Liver (tissue), 9 donors: ENCODE results near the gene DUSP10. TPM values are rescaled to one million over a fixed set of nuclear protein-coding genes. Genes with fewer than 3 reads are reported as not detected.

Experiments
- DNase-seq: peaks from one replicate; pipeline ENCODE4 v3.0.0-alpha.2; 2017; ENCODE audit warnings: low spot score
- H3K27ac ChIP-seq, 2 donors: one replicate each; pipeline ENCODE4 v1.7.0; 2013; ENCODE audit warnings: inconsistent platforms in 2 of 2, low read length in 2 of 2, control low read depth in 1 of 2, low read depth in 1 of 2, mild to moderate bottlenecking in 1 of 2
- H3K27me3 ChIP-seq, 4 donors: one replicate each; pipeline versions ENCODE4 v1.6.1 to v1.7.0; 2013; ENCODE audit warnings: low read length in 3 of 4, inconsistent platforms in 1 of 4, mild to moderate bottlenecking in 1 of 4, moderate library complexity in 1 of 4; ENCODE audit not compliant: control insufficient read depth in 4 of 4, insufficient read depth in 4 of 4
- H3K36me3 ChIP-seq, 4 donors: one replicate each; pipeline versions ENCODE4 v1.6.1 to v1.7.0; 2013; ENCODE audit warnings: low read length in 3 of 4, mild to moderate bottlenecking in 3 of 4, low read depth in 1 of 4, moderate library complexity in 1 of 4; ENCODE audit not compliant: control insufficient read depth in 4 of 4, insufficient read depth in 3 of 4
- H3K4me1 ChIP-seq, 4 donors: one replicate each; pipeline versions ENCODE4 v1.6.1 to v1.7.0; 2013; ENCODE audit warnings: low read length in 3 of 4, mild to moderate bottlenecking in 3 of 4, moderate library complexity in 1 of 4; ENCODE audit not compliant: control insufficient read depth in 4 of 4, insufficient read depth in 4 of 4
- H3K4me3 ChIP-seq, 3 donors: one replicate each; pipeline versions ENCODE4 v1.6.1 to v1.7.0; 2013; ENCODE audit warnings: low read length in 3 of 3, control low read depth in 1 of 3, low read depth in 1 of 3, mild to moderate bottlenecking in 1 of 3
- H3K9ac ChIP-seq, 2 donors: one replicate each; pipeline ENCODE4 v1.7.0; 2013; ENCODE audit warnings: low read length in 2 of 2, mild to moderate bottlenecking in 2 of 2, moderate library complexity in 2 of 2, control low read depth in 1 of 2, low read depth in 1 of 2
- H3K9me3 ChIP-seq, 4 donors: one replicate each; pipeline versions ENCODE4 v1.6.1 to v1.7.0; 2013; ENCODE audit warnings: low read length in 3 of 4; ENCODE audit not compliant: control insufficient read depth in 4 of 4
- EGR1 ChIP-seq, 2 donors: IDR thresholded peaks; 2 replicates each; pipeline ENCODE4 v1.6.1; 2016 to 2018; ENCODE audit warnings: antibody characterized with exemption in 2 of 2, low read depth in 2 of 2
- FOXA1 ChIP-seq: IDR thresholded peaks from 2 replicates; pipeline ENCODE4 v1.6.1; 2016; ENCODE audit warnings: antibody characterized with exemption
- FOXA2 ChIP-seq: IDR thresholded peaks from 2 replicates; pipeline ENCODE4 v1.6.1; 2016; ENCODE audit warnings: antibody characterized with exemption
- GABPA ChIP-seq, 2 donors: IDR thresholded peaks in 1 of 2; conservative IDR thresholded peaks in 1 of 2; 2 replicates each; pipeline ENCODE4 v1.6.1; 2016; ENCODE audit warnings: antibody characterized with exemption in 2 of 2, mild to moderate bottlenecking in 1 of 2, moderate library complexity in 1 of 2
- HNF4A ChIP-seq, 2 donors: conservative IDR thresholded peaks; 2 replicates each; pipeline ENCODE4 v1.6.1; 2016; ENCODE audit warnings: antibody characterized with exemption in 2 of 2, mild to moderate bottlenecking in 2 of 2
- HNF4G ChIP-seq: IDR thresholded peaks from 2 replicates; pipeline ENCODE4 v1.6.1; 2016; ENCODE audit warnings: antibody characterized with exemption
- JUND ChIP-seq, 2 donors: IDR thresholded peaks; 2 replicates each; pipeline ENCODE4 v1.6.1; 2016; ENCODE audit warnings: antibody characterized with exemption in 2 of 2
- NR2F2 ChIP-seq: IDR thresholded peaks from 2 replicates; pipeline ENCODE4 v1.6.1; 2016; ENCODE audit warnings: antibody characterized with exemption
- RAD21 ChIP-seq, 2 donors: IDR thresholded peaks; 2 replicates each; pipeline ENCODE4 v1.6.1; 2016; ENCODE audit warnings: antibody characterized with exemption in 2 of 2, mild to moderate bottlenecking in 2 of 2
- RXRA ChIP-seq, 2 donors: IDR thresholded peaks; 2 replicates each; pipeline ENCODE4 v1.6.1; 2017 to 2018; ENCODE audit warnings: antibody characterized with exemption in 2 of 2, mild to moderate bottlenecking in 1 of 2
- SP1 ChIP-seq: IDR thresholded peaks from 2 replicates; pipeline ENCODE4 v1.6.1; 2018; ENCODE audit warnings: antibody characterized with exemption, mild to moderate bottlenecking
- TAF1 ChIP-seq: conservative IDR thresholded peaks from 2 replicates; pipeline ENCODE4 v1.6.1; 2016; ENCODE audit warnings: antibody characterized with exemption, mild to moderate bottlenecking
- YY1 ChIP-seq: IDR thresholded peaks from 2 replicates; pipeline ENCODE4 v1.6.1; 2016; ENCODE audit warnings: antibody characterized with exemption, mild to moderate bottlenecking
- WGBS: extraction: QIAGEN DNeasy Blood & Tissue Kit; methylation state at CpG from one replicate; pipeline ENCODE4 v1.1.7; 2013; 5-methylcytosine and 5-hydroxymethylcytosine counted together
- polyA plus RNA-seq, 2 donors: library from polyadenylated mRNA; stranded (reverse) in 1 of 2; unstranded in 1 of 2; fragments of 200-250 nt in 1 of 2; fragments of >200 nt in 1 of 2; fragmentation: Nextera tagmentation in 1 of 2; extraction: Ambion mirVana in 1 of 2; gene quantifications; one replicate each; pipeline versions ENCODE4 v1.2.1 to v1.2.3, GENCODE V29; 2013 to 2015
- total RNA-seq, 2 donors: library from RNA; depleted of rRNA; stranded (reverse); fragments of >200 nt; gene quantifications; one replicate each; pipeline ENCODE4 v1.2.3, GENCODE V29; 2014
- TF ChIP-seq, protein P1 (sequence below): IDR thresholded peaks from 2 replicates; pipeline ENCODE4 v1.6.1; 2016; ENCODE audit warnings: antibody characterized with exemption
- TF ChIP-seq, protein P2 (sequence below): IDR thresholded peaks from 2 replicates; pipeline ENCODE4 v1.6.1; 2016; ENCODE audit warnings: antibody characterized with exemption
- TF ChIP-seq, protein P3 (sequence below): IDR thresholded peaks from 2 replicates; pipeline ENCODE4 v1.6.1; 2016; ENCODE audit warnings: antibody characterized with exemption
- TF ChIP-seq, protein P4 (sequence below): fragments of 150-350 bp; IDR thresholded peaks from 2 replicates; pipeline ENCODE4 v1.5.1; 2017; ENCODE audit warnings: improper control_type of control experiment, low read depth, low read length; ENCODE audit not compliant: missing input control
- TF ChIP-seq, protein P5 (sequence below): IDR thresholded peaks from 2 replicates; pipeline ENCODE4 v1.6.1; 2016; ENCODE audit warnings: antibody characterized with exemption, mild to moderate bottlenecking
- donor health status: healthy.
- donor health status: healthy.
- donor health status: healthy.
- donor health status: healthy.
- donor health status: healthy.

Gene DUSP10
- total and polyA plus RNA-seq, 4 donors = 6.7 to 15.4 (median 10.7) TPM

DNA sequence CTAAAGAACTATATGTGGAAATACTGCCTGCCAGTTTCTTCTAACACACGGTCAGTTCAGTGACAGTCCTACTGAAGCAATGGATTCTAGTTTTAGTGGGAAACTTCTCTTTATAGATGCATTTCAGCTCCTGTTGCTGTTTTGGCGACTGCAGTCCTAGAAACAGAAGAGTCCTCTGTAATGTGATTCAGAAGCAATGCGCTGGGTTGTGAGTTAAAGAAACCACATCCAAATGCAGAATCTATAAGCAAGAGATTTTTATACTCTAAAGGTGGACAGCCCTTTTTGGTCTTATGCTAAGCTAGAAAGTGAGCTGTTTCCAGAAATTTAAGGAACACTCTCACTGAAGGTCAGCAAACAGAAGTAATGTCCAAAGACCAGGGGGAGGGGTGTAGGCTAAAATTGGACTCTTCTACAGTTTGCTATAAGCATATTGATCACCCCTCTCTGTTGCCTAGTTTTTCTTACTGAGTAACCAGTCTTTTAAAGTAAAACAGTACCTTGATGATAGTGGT lies 30.8 kb downstream of the DUSP10 start:
- Histone ChIP-seq H3K9me3 (no peaks in the 10 kb centered on the region), H3K9ac (peak overlapping the region; percentile 65 to 87), H3K4me1 (peaks cover 20 to 71% (median 43%) of the 10 kb centered on the region in 4 donors), H3K27me3 (no peaks in the 10 kb centered on the region), H3K27ac (peak overlapping the region; percentile 90), H3K36me3 (peaks cover 0 to 5% (median under 1%) of the 10 kb centered on the region in 4 donors), H3K4me3 (peak overlapping the region in 1 of 3 donors; percentile 9)
- WGBS = 30% methylated on average over 3 of the region's 3 CpGs
- DNase-seq = no peak
- TF ChIP-seq GABPA (IDR thresholded peaks at IDR 0.05 in 1 of 2, conservative IDR thresholded peaks at IDR 0.05 in 1 of 2) (no peak), SP1 (peak; percentile 70), YY1 (peak; percentile 50), RXRA (IDR thresholded peaks at IDR 0.05) (peak; percentile 63 to 68), RAD21 (IDR thresholded peaks at IDR 0.05) (peak in 1 of 2 donors; percentile 57), FOXA1 (no peak), FOXA2 (peak; percentile 31), NR2F2 (no peak), EGR1 (IDR thresholded peaks at IDR 0.05; ENCODE audit: low read depth in 2 of 2) (peak in 1 of 2 donors; percentile 9), TAF1 (peak; percentile 29), HNF4A (conservative IDR thresholded peaks at IDR 0.05) (peak; percentile 76 to 78), JUND (IDR thresholded peaks at IDR 0.05) (peak; percentile 39 to 53), HNF4G (peak; percentile 66)
- TF ChIP-seq, protein P1, sequence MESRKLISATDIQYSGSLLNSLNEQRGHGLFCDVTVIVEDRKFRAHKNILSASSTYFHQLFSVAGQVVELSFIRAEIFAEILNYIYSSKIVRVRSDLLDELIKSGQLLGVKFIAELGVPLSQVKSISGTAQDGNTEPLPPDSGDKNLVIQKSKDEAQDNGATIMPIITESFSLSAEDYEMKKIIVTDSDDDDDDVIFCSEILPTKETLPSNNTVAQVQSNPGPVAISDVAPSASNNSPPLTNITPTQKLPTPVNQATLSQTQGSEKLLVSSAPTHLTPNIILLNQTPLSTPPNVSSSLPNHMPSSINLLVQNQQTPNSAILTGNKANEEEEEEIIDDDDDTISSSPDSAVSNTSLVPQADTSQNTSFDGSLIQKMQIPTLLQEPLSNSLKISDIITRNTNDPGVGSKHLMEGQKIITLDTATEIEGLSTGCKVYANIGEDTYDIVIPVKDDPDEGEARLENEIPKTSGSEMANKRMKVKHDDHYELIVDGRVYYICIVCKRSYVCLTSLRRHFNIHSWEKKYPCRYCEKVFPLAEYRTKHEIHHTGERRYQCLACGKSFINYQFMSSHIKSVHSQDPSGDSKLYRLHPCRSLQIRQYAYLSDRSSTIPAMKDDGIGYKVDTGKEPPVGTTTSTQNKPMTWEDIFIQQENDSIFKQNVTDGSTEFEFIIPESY = peak; percentile 42
- TF ChIP-seq, protein P2, sequence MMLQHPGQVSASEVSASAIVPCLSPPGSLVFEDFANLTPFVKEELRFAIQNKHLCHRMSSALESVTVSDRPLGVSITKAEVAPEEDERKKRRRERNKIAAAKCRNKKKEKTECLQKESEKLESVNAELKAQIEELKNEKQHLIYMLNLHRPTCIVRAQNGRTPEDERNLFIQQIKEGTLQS = no peak
- TF ChIP-seq, protein P3, sequence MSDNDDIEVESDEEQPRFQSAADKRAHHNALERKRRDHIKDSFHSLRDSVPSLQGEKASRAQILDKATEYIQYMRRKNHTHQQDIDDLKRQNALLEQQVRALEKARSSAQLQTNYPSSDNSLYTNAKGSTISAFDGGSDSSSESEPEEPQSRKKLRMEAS = peak; percentile 50
- TF ChIP-seq, protein P4, sequence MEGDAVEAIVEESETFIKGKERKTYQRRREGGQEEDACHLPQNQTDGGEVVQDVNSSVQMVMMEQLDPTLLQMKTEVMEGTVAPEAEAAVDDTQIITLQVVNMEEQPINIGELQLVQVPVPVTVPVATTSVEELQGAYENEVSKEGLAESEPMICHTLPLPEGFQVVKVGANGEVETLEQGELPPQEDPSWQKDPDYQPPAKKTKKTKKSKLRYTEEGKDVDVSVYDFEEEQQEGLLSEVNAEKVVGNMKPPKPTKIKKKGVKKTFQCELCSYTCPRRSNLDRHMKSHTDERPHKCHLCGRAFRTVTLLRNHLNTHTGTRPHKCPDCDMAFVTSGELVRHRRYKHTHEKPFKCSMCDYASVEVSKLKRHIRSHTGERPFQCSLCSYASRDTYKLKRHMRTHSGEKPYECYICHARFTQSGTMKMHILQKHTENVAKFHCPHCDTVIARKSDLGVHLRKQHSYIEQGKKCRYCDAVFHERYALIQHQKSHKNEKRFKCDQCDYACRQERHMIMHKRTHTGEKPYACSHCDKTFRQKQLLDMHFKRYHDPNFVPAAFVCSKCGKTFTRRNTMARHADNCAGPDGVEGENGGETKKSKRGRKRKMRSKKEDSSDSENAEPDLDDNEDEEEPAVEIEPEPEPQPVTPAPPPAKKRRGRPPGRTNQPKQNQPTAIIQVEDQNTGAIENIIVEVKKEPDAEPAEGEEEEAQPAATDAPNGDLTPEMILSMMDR = no peak
- TF ChIP-seq, protein P5, sequence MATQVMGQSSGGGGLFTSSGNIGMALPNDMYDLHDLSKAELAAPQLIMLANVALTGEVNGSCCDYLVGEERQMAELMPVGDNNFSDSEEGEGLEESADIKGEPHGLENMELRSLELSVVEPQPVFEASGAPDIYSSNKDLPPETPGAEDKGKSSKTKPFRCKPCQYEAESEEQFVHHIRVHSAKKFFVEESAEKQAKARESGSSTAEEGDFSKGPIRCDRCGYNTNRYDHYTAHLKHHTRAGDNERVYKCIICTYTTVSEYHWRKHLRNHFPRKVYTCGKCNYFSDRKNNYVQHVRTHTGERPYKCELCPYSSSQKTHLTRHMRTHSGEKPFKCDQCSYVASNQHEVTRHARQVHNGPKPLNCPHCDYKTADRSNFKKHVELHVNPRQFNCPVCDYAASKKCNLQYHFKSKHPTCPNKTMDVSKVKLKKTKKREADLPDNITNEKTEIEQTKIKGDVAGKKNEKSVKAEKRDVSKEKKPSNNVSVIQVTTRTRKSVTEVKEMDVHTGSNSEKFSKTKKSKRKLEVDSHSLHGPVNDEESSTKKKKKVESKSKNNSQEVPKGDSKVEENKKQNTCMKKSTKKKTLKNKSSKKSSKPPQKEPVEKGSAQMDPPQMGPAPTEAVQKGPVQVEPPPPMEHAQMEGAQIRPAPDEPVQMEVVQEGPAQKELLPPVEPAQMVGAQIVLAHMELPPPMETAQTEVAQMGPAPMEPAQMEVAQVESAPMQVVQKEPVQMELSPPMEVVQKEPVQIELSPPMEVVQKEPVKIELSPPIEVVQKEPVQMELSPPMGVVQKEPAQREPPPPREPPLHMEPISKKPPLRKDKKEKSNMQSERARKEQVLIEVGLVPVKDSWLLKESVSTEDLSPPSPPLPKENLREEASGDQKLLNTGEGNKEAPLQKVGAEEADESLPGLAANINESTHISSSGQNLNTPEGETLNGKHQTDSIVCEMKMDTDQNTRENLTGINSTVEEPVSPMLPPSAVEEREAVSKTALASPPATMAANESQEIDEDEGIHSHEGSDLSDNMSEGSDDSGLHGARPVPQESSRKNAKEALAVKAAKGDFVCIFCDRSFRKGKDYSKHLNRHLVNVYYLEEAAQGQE = peak; percentile 83
